ENCODE data around the gene MNAT1.

Gene MNAT1

GRCh38 chr14:60786905-60787304 lies 52.3 kb downstream of the MNAT1 start:
- no CpG with 5 or more reads among the region's 3 CpGs for WGBS, 2 donors (ENCODE audit: extremely low coverage in 2 of 2, insufficient read length in 2 of 2, insufficient replicate concordance in 1 of 2)
- H3K4me1 ChIP-seq (ENCODE audit: control insufficient read depth in 2 of 2, insufficient read depth in 1 of 2, low read depth in 1 of 2, low read length in 2 of 2): no peaks in the 10 kb centered on the region

GRCh38 chr14:60789656-60790055 lies 55.1 kb downstream of the MNAT1 start:
- H2AFZ ChIP-seq (ENCODE audit: low read length): no peak overlapping the region
- H3K18ac ChIP-seq (ENCODE audit: low read length): no peak overlapping the region
- no peak overlapping the region for H2BK5ac ChIP-seq (ENCODE audit: low read length)

More at GRCh38 chr14:60786905-60787304, 52.3 kb downstream of the MNAT1 start:
- H3K4me3 ChIP-seq (ENCODE audit: low read length in 2 of 2): no peak overlapping the region
- no peaks in the 10 kb centered on the region for H3K9me3 ChIP-seq (replicated peaks in 1 of 2; ENCODE audit: control insufficient read depth in 2 of 2, insufficient read depth in 1 of 2, low read depth in 1 of 2, low read length in 2 of 2)
- H3K23ac ChIP-seq (ENCODE audit: low read depth, low read length, poor library complexity): no peak overlapping the region
- H2BK12ac ChIP-seq (ENCODE audit: low read length): no peak overlapping the region
- no peak overlapping the region for H4K8ac ChIP-seq (ENCODE audit: low read depth, low read length)
- H3K79me1 ChIP-seq (ENCODE audit: low read depth, low read length): peaks cover 2% of the 10 kb centered on the region
- H2AK5ac ChIP-seq (ENCODE audit: low read depth, low read length): no peak overlapping the region
- H2BK120ac ChIP-seq (ENCODE audit: low read depth, low read length): no peak overlapping the region
- no peak overlapping the region for H2BK15ac ChIP-seq (ENCODE audit: low read length)
- no peak overlapping the region for H3K14ac ChIP-seq (ENCODE audit: low read length)
- H3K36me3 ChIP-seq (replicated peaks in 1 of 2; ENCODE audit: control insufficient read depth in 2 of 2, insufficient read depth in 2 of 2, low read length in 2 of 2): peaks cover 0 to 13% of the 10 kb centered on the region in 2 donors
- H3K27ac ChIP-seq (replicated peaks; ENCODE audit: low read length): no peak overlapping the region
- H3K27me3 ChIP-seq (ENCODE audit: control insufficient read depth in 3 of 3, insufficient read depth in 3 of 3, low read depth in 1 of 3, low read length in 3 of 3): no peaks in the 10 kb centered on the region
- H2AFZ ChIP-seq (ENCODE audit: low read length): no peak overlapping the region
- H4K91ac ChIP-seq (ENCODE audit: low read depth, low read length, poor library complexity): no peak overlapping the region
- H3K4ac ChIP-seq (ENCODE audit: low read length): no peak overlapping the region
- H3K9ac ChIP-seq (ENCODE audit: low read depth, low read length, poor library complexity): no peak overlapping the region
- no peak overlapping the region for H3K18ac ChIP-seq (ENCODE audit: low read length)
- no peak for DNase-seq (ENCODE audit: low spot score)
- no peak overlapping the region for H2BK5ac ChIP-seq (ENCODE audit: low read length)
- no peak overlapping the region for H3K4me2 ChIP-seq (ENCODE audit: insufficient read depth, low read length, poor library complexity, severe bottlenecking)

GRCh38 chr14:60790850-60791249 lies 56.3 kb downstream of the MNAT1 start:
- Histone ChIP-seq H4K91ac (ENCODE audit: low read depth, low read length, poor library complexity) (no peak overlapping the region), H3K27ac (replicated peaks; ENCODE audit: low read length) (no peak overlapping the region), H3K9me3 (replicated peaks in 1 of 2; ENCODE audit: control insufficient read depth in 2 of 2, insufficient read depth in 1 of 2, low read depth in 1 of 2, low read length in 2 of 2) (peaks cover 0 to 3% of the 10 kb centered on the region in 2 donors), H3K4ac (ENCODE audit: low read length) (no peak overlapping the region), H2BK15ac (ENCODE audit: low read length) (no peak overlapping the region), H2AFZ (ENCODE audit: low read length) (no peak overlapping the region), H2AK5ac (ENCODE audit: low read depth, low read length) (no peak overlapping the region), H2BK120ac (ENCODE audit: low read depth, low read length) (no peak overlapping the region), H3K14ac (ENCODE audit: low read length) (no peak overlapping the region), H3K23ac (ENCODE audit: low read depth, low read length, poor library complexity) (no peak overlapping the region), H3K4me2 (ENCODE audit: insufficient read depth, low read length, poor library complexity, severe bottlenecking) (no peak overlapping the region), H3K79me1 (ENCODE audit: low read depth, low read length) (no peaks in the 10 kb centered on the region), H3K27me3 (ENCODE audit: control insufficient read depth in 3 of 3, insufficient read depth in 3 of 3, low read depth in 1 of 3, low read length in 3 of 3) (no peaks in the 10 kb centered on the region), H2BK12ac (ENCODE audit: low read length) (no peak overlapping the region), H3K9ac (ENCODE audit: low read depth, low read length, poor library complexity) (no peak overlapping the region), H3K4me1 (ENCODE audit: control insufficient read depth in 2 of 2, insufficient read depth in 1 of 2, low read depth in 1 of 2, low read length in 2 of 2) (no peaks in the 10 kb centered on the region), H3K18ac (ENCODE audit: low read length) (no peak overlapping the region), H3K36me3 (replicated peaks in 1 of 2; ENCODE audit: control insufficient read depth in 2 of 2, insufficient read depth in 2 of 2, low read length in 2 of 2) (peaks cover 0 to 18% of the 10 kb centered on the region in 2 donors), H2BK5ac (ENCODE audit: low read length) (no peak overlapping the region), H4K8ac (ENCODE audit: low read depth, low read length) (no peak overlapping the region), H3K4me3 (ENCODE audit: low read length in 2 of 2) (no peak overlapping the region)
- no CpG with 5 or more reads among the region's 1 CpG for WGBS, 2 donors (ENCODE audit: extremely low coverage in 2 of 2, insufficient read length in 2 of 2, insufficient replicate concordance in 1 of 2)
- no peak for DNase-seq (ENCODE audit: low spot score)

More at GRCh38 chr14:60789656-60790055, 55.1 kb downstream of the MNAT1 start:
- no peak for DNase-seq (ENCODE audit: low spot score)
- H4K91ac ChIP-seq (ENCODE audit: low read depth, low read length, poor library complexity): no peak overlapping the region
- no peak overlapping the region for H3K4me2 ChIP-seq (ENCODE audit: insufficient read depth, low read length, poor library complexity, severe bottlenecking)
- H3K4ac ChIP-seq (ENCODE audit: low read length): no peak overlapping the region
- no peak overlapping the region for H2BK12ac ChIP-seq (ENCODE audit: low read length)
- H2BK120ac ChIP-seq (ENCODE audit: low read depth, low read length): no peak overlapping the region
- H3K4me1 ChIP-seq (ENCODE audit: control insufficient read depth in 2 of 2, insufficient read depth in 1 of 2, low read depth in 1 of 2, low read length in 2 of 2): no peaks in the 10 kb centered on the region
- H4K8ac ChIP-seq (ENCODE audit: low read depth, low read length): no peak overlapping the region
- no peak overlapping the region for H3K9ac ChIP-seq (ENCODE audit: low read depth, low read length, poor library complexity)
- H3K36me3 ChIP-seq (replicated peaks in 1 of 2; ENCODE audit: control insufficient read depth in 2 of 2, insufficient read depth in 2 of 2, low read length in 2 of 2): peaks cover 0 to 18% of the 10 kb centered on the region in 2 donors
- no peak overlapping the region for H2BK15ac ChIP-seq (ENCODE audit: low read length)
- no CpG with 5 or more reads among the region's 1 CpG for WGBS, 2 donors (ENCODE audit: extremely low coverage in 2 of 2, insufficient read length in 2 of 2, insufficient replicate concordance in 1 of 2)
- no peak overlapping the region for H2AK5ac ChIP-seq (ENCODE audit: low read depth, low read length)
- no peaks in the 10 kb centered on the region for H3K27me3 ChIP-seq (ENCODE audit: control insufficient read depth in 3 of 3, insufficient read depth in 3 of 3, low read depth in 1 of 3, low read length in 3 of 3)
- H3K27ac ChIP-seq (replicated peaks; ENCODE audit: low read length): no peak overlapping the region
- H3K79me1 ChIP-seq (ENCODE audit: low read depth, low read length): no peaks in the 10 kb centered on the region
- H3K23ac ChIP-seq (ENCODE audit: low read depth, low read length, poor library complexity): no peak overlapping the region
- no peak overlapping the region for H3K4me3 ChIP-seq (ENCODE audit: low read length in 2 of 2)
- no peak overlapping the region for H3K14ac ChIP-seq (ENCODE audit: low read length)
- peaks cover 0 to 3% of the 10 kb centered on the region in 2 donors for H3K9me3 ChIP-seq (replicated peaks in 1 of 2; ENCODE audit: control insufficient read depth in 2 of 2, insufficient read depth in 1 of 2, low read depth in 1 of 2, low read length in 2 of 2)

GRCh38 chr14:60796434-60796833 lies 61.9 kb downstream of the MNAT1 start:
- Histone ChIP-seq H3K14ac (ENCODE audit: low read length) (no peak overlapping the region), H2AFZ (ENCODE audit: low read length) (no peak overlapping the region), H2BK120ac (ENCODE audit: low read depth, low read length) (no peak overlapping the region), H2BK12ac (ENCODE audit: low read length) (no peak overlapping the region), H2BK5ac (ENCODE audit: low read length) (no peak overlapping the region), H3K9me3 (replicated peaks in 1 of 2; ENCODE audit: control insufficient read depth in 2 of 2, insufficient read depth in 1 of 2, low read depth in 1 of 2, low read length in 2 of 2) (peaks cover 0 to 3% of the 10 kb centered on the region in 2 donors), H2BK15ac (ENCODE audit: low read length) (no peak overlapping the region), H3K36me3 (replicated peaks in 1 of 2; ENCODE audit: control insufficient read depth in 2 of 2, insufficient read depth in 2 of 2, low read length in 2 of 2) (peaks cover 0 to 48% of the 10 kb centered on the region in 2 donors), H3K79me1 (ENCODE audit: low read depth, low read length) (no peaks in the 10 kb centered on the region), H2AK5ac (ENCODE audit: low read depth, low read length) (no peak overlapping the region), H3K4me3 (ENCODE audit: low read length in 2 of 2) (no peak overlapping the region), H3K27me3 (ENCODE audit: control insufficient read depth in 3 of 3, insufficient read depth in 3 of 3, low read depth in 1 of 3, low read length in 3 of 3) (no peaks in the 10 kb centered on the region), H3K4me2 (ENCODE audit: insufficient read depth, low read length, poor library complexity, severe bottlenecking) (no peak overlapping the region), H3K4ac (ENCODE audit: low read length) (no peak overlapping the region), H3K9ac (ENCODE audit: low read depth, low read length, poor library complexity) (no peak overlapping the region), H3K18ac (ENCODE audit: low read length) (no peak overlapping the region), H3K23ac (ENCODE audit: low read depth, low read length, poor library complexity) (no peak overlapping the region), H3K27ac (replicated peaks; ENCODE audit: low read length) (no peak overlapping the region), H3K4me1 (ENCODE audit: control insufficient read depth in 2 of 2, insufficient read depth in 1 of 2, low read depth in 1 of 2, low read length in 2 of 2) (no peaks in the 10 kb centered on the region), H4K91ac (ENCODE audit: low read depth, low read length, poor library complexity) (no peak overlapping the region), H4K8ac (ENCODE audit: low read depth, low read length) (no peak overlapping the region)
- no peak for DNase-seq (ENCODE audit: low spot score)
